Fibroblast of mammary gland (primary cell): ENCODE results near the gene CIRBP.

Experiments used
- DNase-seq: peaks from one replicate; pipeline ENCODE4 v3.0.0-alpha.2; 2010; ENCODE audit warnings: low read depth
- H3K4me3 ChIP-seq: 2 replicates; pipeline ENCODE4 v1.5.1; 2011; ENCODE audit warnings: low read depth, mild to moderate bottlenecking, low read length, moderate library complexity; ENCODE audit not compliant: control insufficient read depth
- CTCF ChIP-seq: conservative IDR thresholded peaks from 2 replicates; pipeline ENCODE4 v1.5.1; 2011; ENCODE audit warnings: low read depth, low read length, inconsistent platforms; ENCODE audit not compliant: control insufficient read depth, insufficient read depth

The CIRBP gene

DNA sequence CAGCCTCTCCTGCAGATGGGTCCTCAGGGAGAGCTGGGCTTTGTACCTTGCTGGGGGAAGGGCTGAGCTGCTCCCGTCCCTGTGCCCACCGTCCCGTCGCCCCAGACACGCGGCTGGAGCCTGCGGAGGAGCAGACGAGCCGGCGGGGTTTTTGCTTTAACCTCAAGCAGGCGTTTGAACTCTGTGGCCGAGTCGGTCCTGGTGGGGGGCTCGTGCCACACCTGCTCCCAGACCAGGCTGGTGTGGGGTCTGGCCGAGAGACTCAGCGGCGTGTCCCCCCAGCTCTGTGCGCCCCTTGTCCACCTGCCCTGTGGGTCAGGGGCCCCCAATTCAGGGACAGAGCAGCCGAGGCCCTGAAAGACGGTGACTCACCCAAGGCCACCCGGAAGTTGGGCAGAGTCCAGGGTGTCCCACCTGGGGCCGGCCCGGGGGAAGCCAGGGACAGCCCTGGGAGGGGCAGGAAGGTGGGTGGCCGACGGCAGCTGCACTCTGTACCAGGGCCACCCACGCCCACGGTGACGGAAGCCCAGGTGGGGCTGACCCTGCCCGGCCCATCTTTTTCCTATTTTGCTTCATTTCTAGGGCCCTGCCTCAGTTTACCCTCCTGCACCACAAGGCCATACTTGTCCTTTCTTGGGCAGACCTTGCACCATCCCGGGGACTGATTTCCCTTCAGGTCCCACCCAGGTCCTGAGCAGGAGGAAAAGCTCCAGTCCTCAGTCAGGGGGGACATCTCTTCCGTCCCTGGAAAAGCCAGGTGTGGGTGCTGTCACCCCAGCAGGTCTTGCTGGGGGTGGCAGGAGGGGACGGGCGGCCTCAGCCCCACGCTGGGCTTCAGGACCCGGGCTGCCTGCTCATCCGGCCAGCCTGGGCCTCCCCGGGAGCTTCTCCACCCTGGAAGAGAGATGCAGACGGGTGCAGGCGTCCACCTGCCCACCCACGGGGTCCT, 21.8 kb downstream of the CIRBP start:
- no peak for DNase-seq
- H3K4me3 ChIP-seq, result no peak overlapping the region
- no peak for TF ChIP-seq CTCF

GRCh38 chr19:1291761-1292418, 22.8 kb downstream of the CIRBP start:
- DNase-seq, result no peak
- no peak overlapping the region for H3K4me3 ChIP-seq
- no peak for TF ChIP-seq CTCF

DNA sequence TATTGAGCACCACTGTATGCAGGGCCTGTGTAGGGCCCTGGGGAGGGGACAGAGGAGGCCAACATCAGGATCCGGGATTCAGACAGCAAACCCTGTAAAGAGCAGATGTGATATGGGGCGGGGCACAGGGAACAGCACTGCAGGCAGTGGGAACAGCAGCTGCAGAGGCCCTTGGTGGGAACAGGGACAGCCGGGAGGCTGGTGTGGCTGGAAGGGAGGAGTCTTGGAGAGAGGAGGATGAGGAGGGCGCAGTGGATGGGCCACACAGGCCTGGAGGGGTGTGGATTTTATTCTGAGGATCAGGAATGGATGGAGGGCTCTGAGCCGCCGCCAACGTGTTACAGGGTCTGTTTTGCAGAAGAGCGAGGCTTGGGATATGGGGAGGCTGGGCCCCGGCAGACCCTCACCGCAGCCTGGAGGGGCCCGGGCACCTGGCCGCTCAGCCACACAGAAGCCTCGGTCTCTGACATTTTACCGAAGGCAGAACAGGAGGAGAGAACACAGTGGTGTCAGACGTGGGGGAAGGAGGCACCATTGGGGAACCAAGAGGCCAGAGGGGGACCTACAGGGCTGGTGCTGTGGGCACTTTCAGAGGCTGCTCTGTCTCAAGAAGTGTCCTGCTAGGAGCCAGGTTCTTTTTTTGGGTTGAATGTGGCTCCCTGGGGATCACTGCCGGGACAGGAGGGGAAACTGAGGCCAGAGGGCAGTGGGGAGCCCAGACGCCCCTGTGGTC, 23.5 kb downstream of the CIRBP start:
- no peak for TF ChIP-seq CTCF
- no peak for DNase-seq
- H3K4me3 ChIP-seq, result no peak overlapping the region

- DNase-seq, result no peak
- TF ChIP-seq CTCF, result no peak
- no peak overlapping the region for H3K4me3 ChIP-seq
These were observed 24.9 kb downstream of the CIRBP start for GRCh38 chr19:1293782-1294604.

DNA sequence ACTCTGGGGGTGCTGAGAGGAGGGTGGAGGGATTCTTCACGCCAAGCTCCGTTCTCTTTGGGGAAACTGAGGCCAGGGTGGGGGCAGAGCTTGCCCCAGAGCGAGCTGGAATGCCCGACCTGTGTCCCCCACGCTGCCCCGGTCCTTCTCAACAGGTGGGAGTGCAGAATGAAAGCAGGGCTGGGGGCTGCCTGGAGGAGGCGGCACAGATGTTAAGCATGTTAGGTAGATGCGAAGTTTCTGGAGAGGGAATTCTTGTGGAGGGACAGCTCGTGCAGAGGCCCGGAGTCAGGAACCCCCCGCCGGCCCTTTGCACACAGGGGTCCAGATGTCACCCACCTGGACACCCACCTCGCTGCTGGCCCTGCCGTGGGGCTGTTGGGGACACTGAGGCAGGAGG, 25.6 kb downstream of the CIRBP start:
- TF ChIP-seq CTCF, result no peak
- no peak for DNase-seq
- no peak overlapping the region for H3K4me3 ChIP-seq

DNA sequence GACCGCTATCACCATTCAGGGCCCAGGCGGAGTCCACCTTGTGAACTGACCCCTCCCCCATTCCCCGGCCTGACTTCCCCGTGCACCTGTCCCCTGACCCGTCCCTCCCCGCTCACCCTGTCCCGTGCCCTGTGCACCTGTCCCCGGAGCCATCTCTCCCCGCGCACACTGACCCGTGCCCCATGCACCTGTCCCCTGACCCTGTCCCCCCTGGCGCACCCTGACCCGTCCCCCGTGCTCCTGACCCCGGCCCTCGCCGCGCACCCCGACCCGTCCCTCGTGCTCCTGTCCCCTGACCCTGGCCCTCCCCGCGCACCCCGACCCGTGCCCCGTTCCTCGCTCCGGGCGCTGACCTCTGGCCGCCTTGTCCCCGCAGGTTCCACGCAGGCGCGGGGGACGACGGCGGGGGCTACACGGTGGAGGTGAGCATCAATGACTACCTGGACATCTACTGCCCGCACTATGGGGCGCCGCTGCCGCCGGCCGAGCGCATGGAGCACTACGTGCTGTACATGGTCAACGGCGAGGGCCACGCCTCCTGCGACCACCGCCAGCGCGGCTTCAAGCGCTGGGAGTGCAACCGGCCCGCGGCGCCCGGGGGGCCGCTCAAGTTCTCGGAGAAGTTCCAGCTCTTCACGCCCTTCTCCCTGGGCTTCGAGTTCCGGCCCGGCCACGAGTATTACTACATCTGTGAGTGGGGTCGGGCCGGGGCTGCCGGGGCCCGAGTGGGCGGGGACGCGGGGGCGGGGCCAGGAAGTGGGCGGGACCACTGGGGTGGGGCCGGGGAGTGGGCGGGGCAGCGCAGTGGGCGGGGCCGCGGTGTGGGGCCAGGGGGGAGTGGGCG, 26.3 kb downstream of the CIRBP start:
- no peak overlapping the region for H3K4me3 ChIP-seq
- no peak for TF ChIP-seq CTCF
- no peak for DNase-seq
